Bronchial epithelial cell (primary cell): ENCODE results near the gene C2orf92. TPM values are rescaled to one million over a fixed set of nuclear protein-coding genes. Genes with fewer than 3 reads are reported as not detected.
A peak's percentile ranks its signal among the peaks of the same experiment; 100 is the strongest.

Experiments
- DNase-seq: peaks from one replicate; pipeline ENCODE4 v3.0.0-alpha.2; 2010; ENCODE audit warnings: low read depth
- FAIRE-seq: peaks from 2 replicates; lab custom pipeline; 2011; peaks lifted over from hg19 to GRCh38; lab: Jason Lieb, UNC
- H3K27me3 ChIP-seq: 2 replicates; pipeline ENCODE4 v1.5.1; 2011; ENCODE audit warnings: low read length; ENCODE audit not compliant: control insufficient read depth, insufficient read depth
- H3K36me3 ChIP-seq: 2 replicates; pipeline ENCODE4 v1.5.1; 2011; ENCODE audit warnings: low read length; ENCODE audit not compliant: control insufficient read depth, insufficient read depth
- H3K4me3 ChIP-seq: 2 replicates; pipeline ENCODE4 v1.5.1; 2011; ENCODE audit warnings: mild to moderate bottlenecking, low read depth, low read length, control low read depth
- total RNA-seq: library from RNA; depleted of rRNA; stranded (reverse); fragments of >200 nt; gene quantifications from 2 replicates; pipeline ENCODE4 v1.2.1, GENCODE V29; 2014
- TF ChIP-seq, protein P1 (sequence below): IDR thresholded peaks from 2 replicates; pipeline ENCODE4 v1.5.1; 2011; ENCODE audit warnings: mild to moderate bottlenecking, moderate library complexity, low read length, control low read depth, inconsistent platforms; ENCODE audit not compliant: insufficient read depth, severe bottlenecking

Gene C2orf92
- total RNA-seq, 1 donor from 2014 or later: 0.26 TPM

GRCh38 chr2:97739893-97740245 lies 70.4 kb downstream of the C2orf92 start:
- FAIRE-seq (no peak), DNase-seq (no peak)
- no peaks in the 10 kb centered on the region for H3K27me3 ChIP-seq
- H3K4me3 ChIP-seq: no peak overlapping the region
- TF ChIP-seq, protein P1, sequence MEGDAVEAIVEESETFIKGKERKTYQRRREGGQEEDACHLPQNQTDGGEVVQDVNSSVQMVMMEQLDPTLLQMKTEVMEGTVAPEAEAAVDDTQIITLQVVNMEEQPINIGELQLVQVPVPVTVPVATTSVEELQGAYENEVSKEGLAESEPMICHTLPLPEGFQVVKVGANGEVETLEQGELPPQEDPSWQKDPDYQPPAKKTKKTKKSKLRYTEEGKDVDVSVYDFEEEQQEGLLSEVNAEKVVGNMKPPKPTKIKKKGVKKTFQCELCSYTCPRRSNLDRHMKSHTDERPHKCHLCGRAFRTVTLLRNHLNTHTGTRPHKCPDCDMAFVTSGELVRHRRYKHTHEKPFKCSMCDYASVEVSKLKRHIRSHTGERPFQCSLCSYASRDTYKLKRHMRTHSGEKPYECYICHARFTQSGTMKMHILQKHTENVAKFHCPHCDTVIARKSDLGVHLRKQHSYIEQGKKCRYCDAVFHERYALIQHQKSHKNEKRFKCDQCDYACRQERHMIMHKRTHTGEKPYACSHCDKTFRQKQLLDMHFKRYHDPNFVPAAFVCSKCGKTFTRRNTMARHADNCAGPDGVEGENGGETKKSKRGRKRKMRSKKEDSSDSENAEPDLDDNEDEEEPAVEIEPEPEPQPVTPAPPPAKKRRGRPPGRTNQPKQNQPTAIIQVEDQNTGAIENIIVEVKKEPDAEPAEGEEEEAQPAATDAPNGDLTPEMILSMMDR: no peak
- H3K36me3 ChIP-seq: no peaks in the 10 kb centered on the region

GRCh38 chr2:97740590-97741182 lies 71.2 kb downstream of the C2orf92 start:
- no peak for DNase-seq
- Histone ChIP-seq H3K27me3 (no peaks in the 10 kb centered on the region), H3K4me3 (no peak overlapping the region), H3K36me3 (no peaks in the 10 kb centered on the region)
- FAIRE-seq: no peak
- TF ChIP-seq, protein P1: peak; percentile 83

DNA sequence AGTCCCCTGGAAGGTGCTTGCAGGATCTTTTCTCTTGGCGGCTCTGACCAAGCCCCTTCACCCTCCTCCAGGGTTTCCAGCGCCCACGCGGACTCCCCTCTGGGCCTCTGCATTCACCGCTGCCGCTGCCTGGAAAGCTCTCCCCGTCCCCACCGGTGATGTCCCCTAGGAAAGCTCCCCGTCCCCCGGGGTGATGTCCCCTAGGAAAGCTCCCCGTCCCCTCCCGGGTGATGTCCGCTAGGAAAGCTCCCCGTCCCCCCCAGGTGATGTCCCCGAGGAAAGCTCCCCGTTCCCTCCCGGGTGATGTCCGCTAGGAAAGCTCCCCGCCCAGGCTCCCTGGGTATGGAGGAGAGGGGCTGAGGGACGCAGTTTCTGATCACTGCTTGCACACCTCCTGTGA lies 71.7 kb downstream of the C2orf92 start:
- TF ChIP-seq, protein P1: no peak
- Histone ChIP-seq H3K36me3 (no peaks in the 10 kb centered on the region), H3K4me3 (no peak overlapping the region), H3K27me3 (no peaks in the 10 kb centered on the region)
- DNase-seq: no peak
- FAIRE-seq: no peak

- no peaks in the 10 kb centered on the region for H3K36me3 ChIP-seq
- H3K4me3 ChIP-seq: no peak overlapping the region
- FAIRE-seq: no peak
- DNase-seq: no peak
- TF ChIP-seq, protein P1: no peak
- H3K27me3 ChIP-seq: no peaks in the 10 kb centered on the region
Measured at GRCh38 chr2:97741686-97742085, 72.2 kb downstream of the C2orf92 start.

GRCh38 chr2:97742381-97742847 lies 72.9 kb downstream of the C2orf92 start:
- no peak for FAIRE-seq

DNA sequence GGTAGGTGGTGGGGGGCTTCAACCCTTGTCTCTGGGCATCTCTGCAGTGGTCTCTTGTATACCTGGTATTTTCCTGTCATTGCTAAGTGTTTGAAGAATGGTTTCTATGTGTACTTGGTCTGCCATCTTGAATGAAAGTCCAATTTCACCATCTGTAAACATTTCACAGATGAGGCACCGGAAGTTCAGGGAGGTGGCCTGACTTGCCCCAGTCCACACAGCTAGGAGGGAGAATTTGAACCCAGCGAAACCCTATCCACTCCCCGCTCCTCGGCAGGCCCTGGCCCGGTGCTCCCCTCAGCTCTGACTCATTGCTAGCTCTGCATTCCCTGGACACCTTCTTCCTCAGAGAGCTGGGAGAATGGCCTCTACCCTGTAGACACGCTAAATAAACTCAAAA lies 74.4 kb downstream of the C2orf92 start:
- Histone ChIP-seq H3K4me3 (no peak overlapping the region), H3K36me3 (no peaks in the 10 kb centered on the region), H3K27me3 (no peaks in the 10 kb centered on the region)
- FAIRE-seq (no peak), DNase-seq (peak; percentile 42)
- TF ChIP-seq, protein P1: no peak

More at GRCh38 chr2:97742381-97742847, 72.9 kb downstream of the C2orf92 start:
- Histone ChIP-seq H3K27me3 (no peaks in the 10 kb centered on the region), H3K36me3 (no peaks in the 10 kb centered on the region), H3K4me3 (no peak overlapping the region)
- TF ChIP-seq, protein P1: no peak
- DNase-seq: peak; percentile 48
